Measurements from ENCODE around the gene NTM. TPM values are rescaled to one million over a fixed set of nuclear protein-coding genes. Genes with fewer than 3 reads are reported as not detected.
"Not testable (repeated sequence)": the region's sequence is repeated elsewhere in the genome, so short reads cannot be mapped to it uniquely, and the experiment has no call there.

The NTM gene
- total and polyA plus RNA-seq, 2 donors (not counting 3 experiments of a cell fraction or from before 2014, with no cell fraction given) = 1.00 to 1.1 TPM

GRCh38 chr11:131423688-131424087 is 53.3 kb downstream of the NTM start:
- FAIRE-seq = no peak
- ChIA-PET POLR2A (no interaction called here), CTCF (no interaction called here)
- Histone ChIP-seq H3K36me3 (ENCODE audit: control insufficient read depth in 2 of 2, extremely low read depth in 1 of 2, insufficient read depth in 2 of 2, low read length in 2 of 2) (no peaks in the 10 kb centered on the region), H4K20me1 (replicated peaks; ENCODE audit: control insufficient read depth, extremely low read depth, insufficient read depth, low read length) (no peaks in the 10 kb centered on the region), H3K4me2 (ENCODE audit: insufficient read depth, low read length) (no peak overlapping the region), H3K4me1 (ENCODE audit: control insufficient read depth, extremely low read depth, insufficient read depth, low read length) (no peaks in the 10 kb centered on the region), H3K4me3 (replicated peaks in 1 of 3; ENCODE audit: insufficient read depth in 1 of 3, low read depth in 1 of 3, low read length in 3 of 3) (no peak overlapping the region), H3K79me2 (ENCODE audit: control insufficient read depth, insufficient read depth, low read length) (no peaks in the 10 kb centered on the region), H3K9me1 (replicated peaks; ENCODE audit: control insufficient read depth, extremely low read depth, insufficient read depth, low read length) (no peaks in the 10 kb centered on the region), H3K9me3 (replicated peaks; ENCODE audit: control insufficient read depth, insufficient read depth, low read length) (peaks cover 2% of the 10 kb centered on the region), H3K27me3 (ENCODE audit: control insufficient read depth in 2 of 2, insufficient read depth in 2 of 2, low read length in 2 of 2) (no peaks in the 10 kb centered on the region), H3K27ac (ENCODE audit: insufficient read depth, low read depth, low read length) (no peak overlapping the region), H3K9ac (replicated peaks; ENCODE audit: extremely low read depth, insufficient read depth, low read length) (no peak overlapping the region), H2AFZ (ENCODE audit: low read depth, low read length) (no peak overlapping the region)
- TF ChIP-seq GATA2 (IDR thresholded peaks at IDR 0.05; ENCODE audit: insufficient read depth, insufficient read length, low read depth, low read length) = no peak
- TF ChIP-seq, protein P1, sequence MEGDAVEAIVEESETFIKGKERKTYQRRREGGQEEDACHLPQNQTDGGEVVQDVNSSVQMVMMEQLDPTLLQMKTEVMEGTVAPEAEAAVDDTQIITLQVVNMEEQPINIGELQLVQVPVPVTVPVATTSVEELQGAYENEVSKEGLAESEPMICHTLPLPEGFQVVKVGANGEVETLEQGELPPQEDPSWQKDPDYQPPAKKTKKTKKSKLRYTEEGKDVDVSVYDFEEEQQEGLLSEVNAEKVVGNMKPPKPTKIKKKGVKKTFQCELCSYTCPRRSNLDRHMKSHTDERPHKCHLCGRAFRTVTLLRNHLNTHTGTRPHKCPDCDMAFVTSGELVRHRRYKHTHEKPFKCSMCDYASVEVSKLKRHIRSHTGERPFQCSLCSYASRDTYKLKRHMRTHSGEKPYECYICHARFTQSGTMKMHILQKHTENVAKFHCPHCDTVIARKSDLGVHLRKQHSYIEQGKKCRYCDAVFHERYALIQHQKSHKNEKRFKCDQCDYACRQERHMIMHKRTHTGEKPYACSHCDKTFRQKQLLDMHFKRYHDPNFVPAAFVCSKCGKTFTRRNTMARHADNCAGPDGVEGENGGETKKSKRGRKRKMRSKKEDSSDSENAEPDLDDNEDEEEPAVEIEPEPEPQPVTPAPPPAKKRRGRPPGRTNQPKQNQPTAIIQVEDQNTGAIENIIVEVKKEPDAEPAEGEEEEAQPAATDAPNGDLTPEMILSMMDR (IDR thresholded peaks at IDR 0.05; ENCODE audit: extremely low read depth in 1 of 2, insufficient read depth in 1 of 2, low read depth in 1 of 2, low read length in 2 of 2) = no peak
- TF ChIP-seq JUN (IDR thresholded peaks at IDR 0.05; ENCODE audit: borderline replicate concordance, insufficient read depth, insufficient read length, low read depth) = no peak
- TF ChIP-seq POLR2AphosphoS5 (IDR thresholded peaks at IDR 0.05; ENCODE audit: insufficient read depth, low read depth, low read length) = no peak
- dilution Hi-C loops (cut with MboI; ENCODE audit: extremely low pct_ligation_motif_present, low sequenced_read_pairs) = no loop called here
- DNase-seq (ENCODE audit: low read depth, low spot score) = no peak
- no TSS peak for BruUV-seq (replicated peaks)
- intact Hi-C loops (cut with micrococcal nuclease) = no loop called here

- H3K4me1 ChIP-seq (ENCODE audit: control insufficient read depth, extremely low read depth, insufficient read depth, low read length); H3K9ac ChIP-seq (replicated peaks; ENCODE audit: extremely low read depth, insufficient read depth, low read length); H2AFZ ChIP-seq (ENCODE audit: low read depth, low read length); H3K27ac ChIP-seq (ENCODE audit: insufficient read depth, low read depth, low read length); H3K4me2 ChIP-seq (ENCODE audit: insufficient read depth, low read length); H3K36me3 ChIP-seq (ENCODE audit: control insufficient read depth in 2 of 2, extremely low read depth in 1 of 2, insufficient read depth in 2 of 2, low read length in 2 of 2); H4K20me1 ChIP-seq (replicated peaks; ENCODE audit: control insufficient read depth, extremely low read depth, insufficient read depth, low read length); H3K9me1 ChIP-seq (replicated peaks; ENCODE audit: control insufficient read depth, extremely low read depth, insufficient read depth, low read length); BruUV-seq (replicated peaks); DNase-seq (ENCODE audit: low read depth, low spot score); H3K27me3 ChIP-seq (ENCODE audit: control insufficient read depth in 2 of 2, insufficient read depth in 2 of 2, low read length in 2 of 2); H3K9me3 ChIP-seq (replicated peaks; ENCODE audit: control insufficient read depth, insufficient read depth, low read length); H3K79me2 ChIP-seq (ENCODE audit: control insufficient read depth, insufficient read depth, low read length); H3K4me3 ChIP-seq (replicated peaks in 1 of 3; ENCODE audit: insufficient read depth in 1 of 3, low read depth in 1 of 3, low read length in 3 of 3); dilution Hi-C loops (cut with MboI; ENCODE audit: extremely low pct_ligation_motif_present, low sequenced_read_pairs); intact Hi-C loops (cut with micrococcal nuclease); FAIRE-seq; CTCF ChIA-PET: not testable (repeated sequence)
- POLR2A ChIA-PET = interaction anchor here (0.7 kb wide), 1 partner anchor 1385 kb away, joined by 3 read pairs; no protein-coding TSS in a partner anchor
Measured at GRCh38 chr11:131424257-131424876, 54.0 kb downstream of the NTM start.

Measured in endothelial cell of umbilical vein (primary cell).